ENCODE results near the gene HNRNPA2B1.
"Not testable (repeated sequence)": the region's sequence is repeated elsewhere in the genome, so short reads cannot be mapped to it uniquely, and the experiment has no call there.

The HNRNPA2B1 gene

DNA sequence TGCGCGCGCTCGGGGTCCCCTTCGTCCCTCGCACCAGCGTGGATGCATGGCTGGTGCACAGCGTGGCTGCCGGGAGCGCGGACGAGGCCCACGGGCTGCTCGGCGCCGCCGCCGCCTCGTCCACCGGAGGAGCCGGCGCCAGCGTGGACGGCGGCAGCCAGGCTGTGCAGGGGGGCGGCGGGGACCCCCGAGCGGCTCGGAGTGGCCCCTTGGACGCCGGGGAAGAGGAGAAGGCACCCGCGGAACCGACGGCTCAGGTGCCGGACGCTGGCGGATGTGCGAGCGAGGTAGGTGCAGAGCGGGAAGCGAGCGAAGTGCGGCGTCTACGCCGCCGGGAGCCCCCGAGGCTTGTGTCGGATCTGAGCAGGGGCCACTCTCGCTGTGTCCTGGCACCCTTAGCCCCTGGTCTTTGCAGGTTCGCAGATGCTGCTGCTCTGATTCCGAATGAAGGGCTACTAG is 47.7 kb downstream of the HNRNPA2B1 start:
- not testable (repeated sequence) for H3K9me3 ChIP-seq (ENCODE audit: control insufficient read depth, low read length); H2BK120ac ChIP-seq (ENCODE audit: low read depth, low read length); H3K79me1 ChIP-seq (replicated peaks; ENCODE audit: low read length, poor library complexity, severe bottlenecking); H3K23ac ChIP-seq (ENCODE audit: low read length in 2 of 2); H3K9ac ChIP-seq (ENCODE audit: low read length); H3K36me3 ChIP-seq (ENCODE audit: control insufficient read depth in 1 of 2, insufficient read depth in 2 of 2, low read depth in 1 of 2, low read length in 2 of 2); H2AFZ ChIP-seq (ENCODE audit: low read depth, low read length); H4K91ac ChIP-seq (ENCODE audit: low read length); H2BK5ac ChIP-seq (ENCODE audit: low read depth, low read length, poor library complexity, severe bottlenecking); H2AK5ac ChIP-seq (ENCODE audit: low read length, severe bottlenecking); H2BK15ac ChIP-seq (ENCODE audit: low read depth, poor library complexity, severe bottlenecking); H4K8ac ChIP-seq (ENCODE audit: low read length)
- Histone ChIP-seq H3K18ac (ENCODE audit: low read depth in 1 of 2, low read length in 2 of 2) (peak overlapping the region in 1 of 2 experiments; percentile 46), H3K27me3 (ENCODE audit: control insufficient read depth in 1 of 2, insufficient read depth in 1 of 2, low read length in 2 of 2) (peaks cover 0 to 46% of the 10 kb centered on the region in 2 experiments), H3K27ac (ENCODE audit: low read length, poor library complexity, severe bottlenecking) (peak overlapping the region; percentile 66), H3K4me1 (ENCODE audit: control insufficient read depth, insufficient read depth, low read depth, low read length) (peaks cover 34% of the 10 kb centered on the region), H3K4me3 (ENCODE audit: insufficient read depth in 1 of 2, low read depth in 1 of 2, low read length in 2 of 2) (peak overlapping the region in 1 of 2 experiments; percentile 92), H2BK12ac (ENCODE audit: low read length in 2 of 2) (peak overlapping the region in 1 of 2 experiments; percentile 19), H3K14ac (ENCODE audit: low read length in 2 of 2) (peak overlapping the region in 1 of 2 experiments; percentile 49), H3K4me2 (ENCODE audit: low read length, poor library complexity, severe bottlenecking) (peak overlapping the region; percentile 81), H3K4ac (ENCODE audit: low read depth in 1 of 2, low read length in 2 of 2) (peak overlapping the region in 1 of 2 experiments; percentile 50)
- DNase-seq: peak; percentile 18
- 3% methylated on average over 32 of the region's 54 CpGs for WGBS

DNA sequence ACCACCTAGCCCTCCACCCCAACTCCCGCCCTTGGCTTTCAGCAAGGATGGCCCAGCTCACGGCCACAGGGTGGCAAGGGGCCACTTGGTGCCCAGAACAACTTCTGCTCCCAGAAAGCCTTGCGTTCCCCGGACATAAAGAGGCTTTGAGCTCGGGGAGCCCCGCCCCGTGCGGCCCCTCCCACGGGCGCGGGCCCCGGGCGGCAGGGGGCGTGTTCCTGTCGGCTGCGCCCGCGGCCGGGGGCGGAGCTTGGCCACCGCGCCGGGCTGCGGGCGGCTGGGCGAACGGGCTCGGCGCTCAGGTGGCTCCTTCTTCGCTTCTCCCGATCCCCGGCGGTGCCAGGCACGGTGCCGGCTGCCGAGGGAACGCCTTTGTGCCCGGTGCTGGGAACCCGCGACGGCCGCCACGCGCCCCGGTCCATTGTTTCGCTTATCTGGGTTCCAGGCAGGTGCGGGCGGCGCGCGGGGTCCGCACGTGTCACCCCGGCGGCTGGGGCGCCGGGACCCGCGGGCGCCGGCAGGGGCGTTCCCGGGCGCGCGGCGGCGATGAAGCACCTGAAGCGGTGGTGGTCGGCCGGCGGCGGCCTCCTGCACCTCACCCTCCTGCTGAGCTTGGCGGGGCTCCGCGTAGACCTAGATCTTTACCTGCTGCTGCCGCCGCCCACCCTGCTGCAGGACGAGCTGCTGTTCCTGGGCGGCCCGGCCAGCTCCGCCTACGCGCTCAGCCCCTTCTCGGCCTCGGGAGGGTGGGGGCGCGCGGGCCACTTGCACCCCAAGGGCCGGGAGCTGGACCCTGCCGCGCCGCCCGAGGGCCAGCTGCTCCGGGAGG is 48.4 kb downstream of the HNRNPA2B1 start, which contains the start of gene NFE2L3:
NFE2L3 (plus strand) TSS at position 246 of the 829 bp plus-strand sequence; CDS start at position 547, 301 bp downstream.
- H3K27me3 ChIP-seq (ENCODE audit: control insufficient read depth in 1 of 2, insufficient read depth in 1 of 2, low read length in 2 of 2): peaks cover 0 to 46% of the 10 kb centered on the region in 2 experiments
- peak within 1 kb of the TSS; percentile 87 to 98 for H3K18ac ChIP-seq (ENCODE audit: low read depth in 1 of 2, low read length in 2 of 2)
- H3K27ac ChIP-seq (ENCODE audit: low read length, poor library complexity, severe bottlenecking): peak within 1 kb of the TSS; percentile 66
- no peak within 1 kb of the TSS for H3K9ac ChIP-seq (ENCODE audit: low read length)
- WGBS: under 1% methylated on average over 64 of the region's 95 CpGs
- peak within 1 kb of the TSS in 1 of 2 experiments; percentile 97 for H3K14ac ChIP-seq (ENCODE audit: low read length in 2 of 2)
- H2AK5ac ChIP-seq (ENCODE audit: low read length, severe bottlenecking): no peak within 1 kb of the TSS
- peak within 1 kb of the TSS; percentile 75 to 93 for H3K4ac ChIP-seq (ENCODE audit: low read depth in 1 of 2, low read length in 2 of 2)
- no peak within 1 kb of the TSS for H2BK5ac ChIP-seq (ENCODE audit: low read depth, low read length, poor library complexity, severe bottlenecking)
- peak within 1 kb of the TSS; percentile 55 for H2BK120ac ChIP-seq (ENCODE audit: low read depth, low read length)
- peaks cover 32% of the 10 kb centered on the region for H3K4me1 ChIP-seq (ENCODE audit: control insufficient read depth, insufficient read depth, low read depth, low read length)
- DNase-seq: peak; percentile 64
- H2BK15ac ChIP-seq (ENCODE audit: low read depth, poor library complexity, severe bottlenecking): peak within 1 kb of the TSS; percentile 78
- peaks cover 4% of the 10 kb centered on the region for H3K9me3 ChIP-seq (ENCODE audit: control insufficient read depth, low read length)
- peaks cover 3% of the 10 kb centered on the region for H3K79me1 ChIP-seq (replicated peaks; ENCODE audit: low read length, poor library complexity, severe bottlenecking)
- no peaks in the 10 kb centered on the region for H3K36me3 ChIP-seq (ENCODE audit: control insufficient read depth in 1 of 2, insufficient read depth in 2 of 2, low read depth in 1 of 2, low read length in 2 of 2)
- peak within 1 kb of the TSS; percentile 93 for H2AFZ ChIP-seq (ENCODE audit: low read depth, low read length)
- peak within 1 kb of the TSS; percentile 59 to 93 for H2BK12ac ChIP-seq (ENCODE audit: low read length in 2 of 2)
- peak within 1 kb of the TSS; percentile 58 to 92 for H3K4me3 ChIP-seq (ENCODE audit: insufficient read depth in 1 of 2, low read depth in 1 of 2, low read length in 2 of 2)
- peak within 1 kb of the TSS; percentile 96 for H4K8ac ChIP-seq (ENCODE audit: low read length)
- peak within 1 kb of the TSS; percentile 92 for H4K91ac ChIP-seq (ENCODE audit: low read length)
- peak within 1 kb of the TSS; percentile 81 for H3K4me2 ChIP-seq (ENCODE audit: low read length, poor library complexity, severe bottlenecking)
- peak within 1 kb of the TSS in 1 of 2 experiments; percentile 96 for H3K23ac ChIP-seq (ENCODE audit: low read length in 2 of 2)

GRCh38 chr7:26151650-26151952 is 48.9 kb downstream of the HNRNPA2B1 start:
- peak overlapping the region; percentile 81 for H3K4me2 ChIP-seq (ENCODE audit: low read length, poor library complexity, severe bottlenecking)
- peaks cover 3% of the 10 kb centered on the region for H3K79me1 ChIP-seq (replicated peaks; ENCODE audit: low read length, poor library complexity, severe bottlenecking)
- no peak overlapping the region for H2BK120ac ChIP-seq (ENCODE audit: low read depth, low read length)
- H3K4ac ChIP-seq (ENCODE audit: low read depth in 1 of 2, low read length in 2 of 2): peak overlapping the region; percentile 75 to 93
- no peak for DNase-seq
- peak overlapping the region; percentile 96 for H4K8ac ChIP-seq (ENCODE audit: low read length)
- no peak overlapping the region for H2AK5ac ChIP-seq (ENCODE audit: low read length, severe bottlenecking)
- peak overlapping the region; percentile 92 for H4K91ac ChIP-seq (ENCODE audit: low read length)
- peak overlapping the region in 1 of 2 experiments; percentile 87 for H3K14ac ChIP-seq (ENCODE audit: low read length in 2 of 2)
- H2BK5ac ChIP-seq (ENCODE audit: low read depth, low read length, poor library complexity, severe bottlenecking): no peak overlapping the region
- peak overlapping the region; percentile 87 to 98 for H3K18ac ChIP-seq (ENCODE audit: low read depth in 1 of 2, low read length in 2 of 2)
- no peaks in the 10 kb centered on the region for H3K36me3 ChIP-seq (ENCODE audit: control insufficient read depth in 1 of 2, insufficient read depth in 2 of 2, low read depth in 1 of 2, low read length in 2 of 2)
- peaks cover 0 to 46% of the 10 kb centered on the region in 2 experiments for H3K27me3 ChIP-seq (ENCODE audit: control insufficient read depth in 1 of 2, insufficient read depth in 1 of 2, low read length in 2 of 2)
- H3K4me3 ChIP-seq (ENCODE audit: insufficient read depth in 1 of 2, low read depth in 1 of 2, low read length in 2 of 2): peak overlapping the region; percentile 58 to 92
- H3K27ac ChIP-seq (ENCODE audit: low read length, poor library complexity, severe bottlenecking): no peak overlapping the region
- H2BK12ac ChIP-seq (ENCODE audit: low read length in 2 of 2): peak overlapping the region; percentile 59 to 93
- no peak overlapping the region for H3K23ac ChIP-seq (ENCODE audit: low read length in 2 of 2)
- H2AFZ ChIP-seq (ENCODE audit: low read depth, low read length): peak overlapping the region; percentile 93
- H3K9me3 ChIP-seq (ENCODE audit: control insufficient read depth, low read length): peaks cover 4% of the 10 kb centered on the region
- peaks cover 27% of the 10 kb centered on the region for H3K4me1 ChIP-seq (ENCODE audit: control insufficient read depth, insufficient read depth, low read depth, low read length)
- 85% methylated on average over 8 of the region's 10 CpGs for WGBS
- no peak overlapping the region for H3K9ac ChIP-seq (ENCODE audit: low read length)
- H2BK15ac ChIP-seq (ENCODE audit: low read depth, poor library complexity, severe bottlenecking): no peak overlapping the region

GRCh38 chr7:26151096-26151495 is 49.5 kb downstream of the HNRNPA2B1 start:
- Histone ChIP-seq H2BK120ac (ENCODE audit: low read depth, low read length) (no peak overlapping the region), H3K9ac (ENCODE audit: low read length) (no peak overlapping the region), H3K9me3 (ENCODE audit: control insufficient read depth, low read length) (peaks cover 4% of the 10 kb centered on the region), H2AK5ac (ENCODE audit: low read length, severe bottlenecking) (no peak overlapping the region), H3K79me1 (replicated peaks; ENCODE audit: low read length, poor library complexity, severe bottlenecking) (peaks cover 3% of the 10 kb centered on the region), H2AFZ (ENCODE audit: low read depth, low read length) (no peak overlapping the region), H4K8ac (ENCODE audit: low read length) (no peak overlapping the region), H3K27me3 (ENCODE audit: control insufficient read depth in 1 of 2, insufficient read depth in 1 of 2, low read length in 2 of 2) (peaks cover 0 to 46% of the 10 kb centered on the region in 2 experiments), H2BK12ac (ENCODE audit: low read length in 2 of 2) (no peak overlapping the region), H3K14ac (ENCODE audit: low read length in 2 of 2) (no peak overlapping the region), H3K4me1 (ENCODE audit: control insufficient read depth, insufficient read depth, low read depth, low read length) (peaks cover 26% of the 10 kb centered on the region), H3K18ac (ENCODE audit: low read depth in 1 of 2, low read length in 2 of 2) (no peak overlapping the region), H3K27ac (ENCODE audit: low read length, poor library complexity, severe bottlenecking) (no peak overlapping the region), H2BK15ac (ENCODE audit: low read depth, poor library complexity, severe bottlenecking) (no peak overlapping the region), H4K91ac (ENCODE audit: low read length) (no peak overlapping the region), H3K4me3 (ENCODE audit: insufficient read depth in 1 of 2, low read depth in 1 of 2, low read length in 2 of 2) (no peak overlapping the region), H3K36me3 (ENCODE audit: control insufficient read depth in 1 of 2, insufficient read depth in 2 of 2, low read depth in 1 of 2, low read length in 2 of 2) (no peaks in the 10 kb centered on the region), H3K4ac (ENCODE audit: low read depth in 1 of 2, low read length in 2 of 2) (no peak overlapping the region), H3K4me2 (ENCODE audit: low read length, poor library complexity, severe bottlenecking) (no peak overlapping the region), H3K23ac (ENCODE audit: low read length in 2 of 2) (no peak overlapping the region), H2BK5ac (ENCODE audit: low read depth, low read length, poor library complexity, severe bottlenecking) (no peak overlapping the region)
- 91% methylated on average over 5 of the region's 5 CpGs for WGBS
- DNase-seq: no peak

All from mesenchymal stem cell (in vitro differentiated cells and primary cell).